HG02642 (cell line): ENCODE data around the gene TAF1A.
A peak's percentile ranks its signal among the peaks of the same experiment; 100 is the strongest.

Experiments
- ATAC-seq: cut with Tn5 transposase; IDR thresholded peaks from one replicate; pipeline ENCODE4 v1.9.1; 2021; ENCODE audit warnings: mild to moderate bottlenecking; ENCODE audit not compliant: unreplicated experiment, poor library complexity

TAF1A gene

GRCh38 chr1:222600281-222600680 lies 10.5 kb upstream of the TAF1A start:
- no peak for ATAC-seq

DNA sequence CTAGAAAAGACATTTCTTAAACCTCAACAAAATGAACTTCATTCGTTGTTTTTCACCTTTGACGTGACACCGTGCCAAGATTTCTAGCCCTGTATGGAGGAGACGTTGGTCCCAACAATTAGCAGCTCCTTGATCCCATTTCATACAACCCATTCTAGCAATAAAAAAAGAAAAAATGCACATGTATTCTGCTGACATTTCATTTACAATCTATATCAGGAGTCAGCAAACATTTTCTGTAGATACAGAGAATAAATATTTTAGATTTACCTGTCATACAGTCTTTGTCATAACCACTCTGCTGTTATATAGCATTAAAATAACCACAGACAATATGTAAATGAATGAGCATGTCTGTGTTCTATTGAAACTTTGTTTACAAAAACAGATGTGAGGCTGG lies 7.0 kb upstream of the TAF1A start:
- ATAC-seq = no peak

DNA sequence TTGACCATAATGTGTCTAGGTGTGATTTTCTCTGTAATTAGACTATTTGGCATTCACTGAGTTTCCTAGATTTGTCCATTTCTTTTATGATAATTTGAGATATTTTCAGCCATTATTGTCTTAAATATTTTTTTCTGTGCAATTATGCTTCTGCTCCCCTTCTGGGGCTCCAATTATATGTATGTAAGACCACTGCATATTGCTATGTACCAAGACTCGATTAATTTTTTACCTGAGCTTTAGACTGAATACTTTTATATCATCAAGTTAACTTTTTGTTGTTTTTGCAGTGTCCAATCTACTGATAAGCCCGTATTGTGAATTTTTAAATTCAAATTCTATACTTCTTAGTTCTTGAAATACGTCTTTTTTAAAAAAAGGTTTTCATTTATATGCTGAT lies 5.1 kb upstream of the TAF1A start:
- no peak for ATAC-seq

DNA sequence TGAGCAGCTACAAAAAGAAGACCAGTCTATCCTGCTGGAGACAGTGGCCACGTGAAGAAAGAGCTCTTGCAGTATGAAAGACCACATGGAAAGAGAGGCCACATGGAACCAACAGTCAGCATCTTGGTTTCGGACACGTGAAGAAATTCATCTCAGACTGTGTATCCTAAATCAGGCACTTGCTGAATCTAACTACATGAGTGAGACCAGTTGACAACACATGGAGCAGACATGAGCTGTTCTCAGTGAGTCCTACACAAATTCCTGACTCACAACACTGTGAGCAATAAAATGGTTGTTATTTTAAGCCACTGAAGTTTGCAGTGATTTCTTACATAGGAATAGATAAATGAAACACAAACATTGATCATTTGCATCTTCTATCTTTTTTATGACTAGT lies 2.4 kb upstream of the TAF1A start:
- no peak for ATAC-seq

DNA sequence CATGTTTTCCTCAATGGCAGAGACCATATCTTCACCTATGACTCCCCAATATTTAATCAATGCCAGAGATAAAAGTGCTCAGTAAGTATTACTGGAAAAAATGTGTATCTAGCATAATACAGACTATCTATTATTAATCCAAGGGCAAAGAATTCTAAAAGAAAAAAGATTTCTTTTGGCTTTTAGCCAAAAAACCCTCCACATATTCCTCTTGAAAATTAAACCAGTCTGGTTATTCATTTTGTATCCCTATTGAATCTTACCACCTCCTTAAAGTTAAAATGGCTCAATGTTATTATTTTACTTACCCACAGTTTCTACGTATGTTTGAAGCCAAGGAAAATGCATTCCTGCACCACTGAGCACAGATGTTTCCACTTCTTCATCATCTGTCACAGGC lies 1.6 kb downstream of the TAF1A start:
- ATAC-seq = no peak

DNA sequence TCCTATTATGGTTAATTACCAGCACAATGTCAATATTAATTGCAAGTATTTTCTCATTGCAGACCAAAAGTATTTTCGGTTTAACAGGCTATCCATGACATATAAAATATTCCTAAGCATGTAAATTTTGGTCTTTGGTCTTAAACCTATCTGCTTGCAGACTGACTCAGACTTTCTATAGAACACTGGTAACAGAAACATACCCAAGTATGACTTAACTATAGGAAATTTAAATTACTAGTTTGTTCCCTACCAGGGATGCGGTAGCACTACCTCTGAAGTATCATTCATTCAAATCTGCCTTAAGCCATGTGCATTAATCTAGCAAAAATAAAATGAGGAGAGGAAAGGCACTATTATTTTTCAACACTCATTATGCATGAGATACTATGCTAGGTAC lies 2.9 kb downstream of the TAF1A start:
- no peak for ATAC-seq

- peak; percentile 91 for ATAC-seq
These were observed 6.7 kb downstream of the TAF1A start for GRCh38 chr1:222583079-222583478.

GRCh38 chr1:222582099-222582774 lies 7.5 kb downstream of the TAF1A start:
- ATAC-seq = peak; percentile 56

DNA sequence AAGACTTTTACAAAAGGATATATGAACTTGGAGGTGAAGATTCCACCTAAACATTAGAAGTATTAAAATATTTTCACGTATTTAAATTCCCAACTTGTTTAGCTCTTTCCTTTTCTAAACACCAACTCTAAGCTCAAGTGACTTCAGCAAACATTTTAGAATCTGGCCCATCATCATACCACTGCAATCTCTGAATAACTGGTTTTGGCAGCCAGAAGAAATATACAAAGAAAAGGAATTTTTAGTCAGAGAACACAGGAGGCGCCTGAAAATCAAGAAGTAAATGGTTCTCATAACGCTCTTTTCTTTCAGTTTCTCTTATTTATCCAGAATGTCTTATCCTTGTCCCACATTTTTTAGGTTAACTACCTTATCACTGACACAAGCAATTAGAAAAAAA lies 10.4 kb downstream of the TAF1A start:
- no peak for ATAC-seq

GRCh38 chr1:222570837-222571236 lies 18.9 kb downstream of the TAF1A start:
- ATAC-seq = no peak

DNA sequence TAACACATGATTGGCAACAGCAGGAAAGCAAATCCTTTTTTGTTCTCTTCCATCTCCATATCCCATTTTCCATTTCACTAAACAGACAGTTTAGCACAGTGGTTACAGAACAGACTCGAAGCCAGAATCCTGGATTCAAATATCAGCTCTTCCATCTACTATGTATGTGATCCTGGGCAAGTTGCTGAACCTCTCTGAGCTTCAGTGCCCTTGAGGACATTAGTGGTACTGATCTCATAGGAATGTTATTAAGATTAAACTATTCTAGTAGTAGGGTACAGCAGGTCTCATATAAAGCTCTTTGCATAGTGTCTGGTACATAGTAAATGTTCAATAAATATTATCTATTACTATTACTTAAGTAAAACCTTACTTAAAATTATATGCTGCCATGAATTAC lies 28.1 kb downstream of the TAF1A start:
- no peak for ATAC-seq

- no peak for ATAC-seq
These were observed 32.2 kb downstream of the TAF1A start for GRCh38 chr1:222557574-222557973.

- ATAC-seq = no peak
These were observed 32.6 kb downstream of the TAF1A start for GRCh38 chr1:222557148-222557547.

- no peak for ATAC-seq
These were observed 33.6 kb downstream of the TAF1A start for GRCh38 chr1:222555992-222556615.

- ATAC-seq = no peak
These were observed 35.6 kb downstream of the TAF1A start for GRCh38 chr1:222554177-222554576.

DNA sequence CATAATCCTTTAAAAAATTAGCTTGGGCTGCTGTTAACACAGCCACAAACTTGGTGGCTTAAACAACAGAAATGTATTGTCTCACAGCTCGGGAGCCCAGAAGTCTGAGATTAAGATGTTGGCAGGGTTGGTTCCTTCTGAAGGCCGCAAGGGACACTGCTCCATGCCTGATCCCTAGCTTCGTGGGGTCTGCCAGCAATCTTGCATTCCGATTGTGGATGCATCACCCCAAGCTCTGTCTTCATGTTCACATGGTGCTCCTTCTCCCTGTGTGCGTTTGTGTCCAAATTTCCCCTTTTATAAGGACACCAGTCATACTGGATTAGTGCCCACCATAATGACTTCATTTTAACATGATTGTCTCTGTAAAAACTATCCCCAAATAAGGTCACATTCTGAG lies 36.9 kb downstream of the TAF1A start:
- ATAC-seq = no peak

GRCh38 chr1:222547944-222548671 lies 41.6 kb downstream of the TAF1A start, which contains the start of gene HHIPL2:
Gene HHIPL2 (minus strand): TSS chr1:222548104. CDS start chr1:222548044, 60 bp downstream.
- ATAC-seq = no peak

- no peak for ATAC-seq
These were observed 42.5 kb downstream of the TAF1A start for GRCh38 chr1:222547260-222547614.

DNA sequence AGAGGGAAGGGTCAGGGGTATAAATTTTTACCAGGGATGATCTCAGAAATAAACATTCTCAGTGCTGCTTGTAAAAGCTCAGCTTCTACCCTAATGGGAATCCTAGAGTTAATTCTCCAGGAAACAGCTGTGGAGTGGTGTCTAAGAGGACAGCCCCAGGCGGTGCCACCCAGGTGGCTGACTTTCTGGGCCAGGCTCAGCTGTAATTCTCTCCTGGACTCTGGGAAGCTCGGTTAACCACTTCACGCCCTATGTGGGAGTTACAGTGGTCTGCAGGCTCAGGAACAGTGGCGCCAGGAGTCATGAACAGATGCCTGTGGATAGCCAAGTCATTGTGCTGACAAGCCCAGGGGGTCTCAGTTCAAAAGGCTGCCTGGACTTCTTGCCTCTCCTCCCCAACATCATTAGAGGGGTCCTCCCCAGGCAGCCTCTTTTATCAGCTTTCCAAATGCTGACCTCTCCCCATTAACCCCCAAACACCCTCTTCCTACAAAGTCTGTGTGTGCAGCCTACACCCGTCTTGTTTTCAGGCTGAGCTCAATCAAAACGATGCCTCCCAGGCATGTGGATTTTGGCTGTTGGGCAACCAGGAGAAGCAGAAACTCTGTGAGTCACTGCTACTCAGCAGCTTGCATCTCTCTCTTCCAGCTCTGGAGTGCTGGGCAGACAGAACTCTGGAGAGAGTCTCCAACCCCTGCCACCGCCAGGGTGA lies 43.0 kb downstream of the TAF1A start:
- no peak for ATAC-seq

GRCh38 chr1:222546091-222546490 lies 43.6 kb downstream of the TAF1A start:
- ATAC-seq = no peak

- no peak for ATAC-seq
These were observed 45.9 kb downstream of the TAF1A start for GRCh38 chr1:222543817-222544216.
